NCI-H1930 (cell line): Measurements from ENCODE around the gene OCSTAMP.

Source experiments
- DNase-seq, 2 experiments: peaks; one replicate each; lab custom pipeline; 2025; lab: John Stamatoyannopoulos, UW

OCSTAMP gene, protein sequence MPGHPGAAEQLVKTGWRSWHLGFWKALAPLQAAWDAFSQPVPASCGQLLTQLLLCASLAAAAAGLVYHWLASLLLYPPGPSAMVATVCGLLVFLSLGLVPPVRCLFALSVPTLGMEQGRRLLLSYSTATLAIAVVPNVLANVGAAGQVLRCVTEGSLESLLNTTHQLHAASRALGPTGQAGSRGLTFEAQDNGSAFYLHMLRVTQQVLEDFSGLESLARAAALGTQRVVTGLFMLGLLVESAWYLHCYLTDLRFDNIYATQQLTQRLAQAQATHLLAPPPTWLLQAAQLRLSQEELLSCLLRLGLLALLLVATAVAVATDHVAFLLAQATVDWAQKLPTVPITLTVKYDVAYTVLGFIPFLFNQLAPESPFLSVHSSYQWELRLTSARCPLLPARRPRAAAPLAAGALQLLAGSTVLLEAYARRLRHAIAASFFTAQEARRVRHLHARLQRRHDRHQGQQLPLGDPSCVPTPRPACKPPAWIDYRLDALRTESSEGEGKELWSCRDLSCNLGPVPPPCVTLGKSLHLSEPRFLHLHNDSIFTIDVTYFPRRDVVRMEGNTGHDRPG

DNA sequence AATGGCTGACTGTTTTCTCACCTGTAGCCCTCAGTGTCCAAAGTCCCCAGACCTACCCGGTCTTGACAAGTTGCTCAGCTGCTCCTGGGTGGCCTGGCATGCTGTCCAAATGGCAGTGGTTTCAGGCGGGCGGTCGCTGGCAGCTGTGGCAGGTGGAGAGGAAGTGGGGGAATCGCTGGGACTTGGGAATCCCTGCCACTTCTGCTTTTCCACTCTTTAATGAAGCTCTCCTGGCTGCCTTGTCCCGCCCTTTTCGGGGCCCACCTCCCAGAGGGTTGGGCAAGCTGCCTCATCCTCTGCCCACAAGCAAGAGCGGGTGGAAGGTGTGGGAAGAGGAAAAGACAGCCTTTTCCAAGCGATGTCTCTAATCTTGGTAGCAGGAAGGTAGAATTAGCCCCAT lies at the start of gene OCSTAMP:
TSS of gene OCSTAMP (minus strand) at position 194 of the 400 bp plus-strand sequence. CDS start at position 100, 94 bp downstream.
- no peak for DNase-seq

GRCh38 chr20:46599227-46599987 lies 49.0 kb upstream of the OCSTAMP start:
- DNase-seq: no peak

DNA sequence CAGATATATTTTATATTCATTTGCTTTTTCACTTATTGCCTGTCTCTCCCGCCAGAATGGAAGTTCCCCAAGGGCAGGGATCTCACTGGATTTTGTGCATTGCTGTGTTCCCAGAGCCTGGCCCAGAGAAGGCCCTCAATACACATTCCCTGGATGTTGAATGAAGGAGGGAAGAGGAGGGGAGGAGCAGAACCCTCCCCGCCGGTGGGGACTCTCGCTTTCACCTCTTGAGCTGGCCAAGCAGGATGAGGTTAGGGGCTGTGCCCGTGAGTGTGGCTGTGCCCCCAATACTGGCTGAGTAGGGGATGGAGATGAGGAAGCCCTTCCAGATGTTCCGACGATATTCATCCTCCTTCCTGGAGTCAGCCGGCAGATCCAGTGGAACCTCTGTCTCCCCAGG lies 45.5 kb upstream of the OCSTAMP start:
- DNase-seq: no peak

DNA sequence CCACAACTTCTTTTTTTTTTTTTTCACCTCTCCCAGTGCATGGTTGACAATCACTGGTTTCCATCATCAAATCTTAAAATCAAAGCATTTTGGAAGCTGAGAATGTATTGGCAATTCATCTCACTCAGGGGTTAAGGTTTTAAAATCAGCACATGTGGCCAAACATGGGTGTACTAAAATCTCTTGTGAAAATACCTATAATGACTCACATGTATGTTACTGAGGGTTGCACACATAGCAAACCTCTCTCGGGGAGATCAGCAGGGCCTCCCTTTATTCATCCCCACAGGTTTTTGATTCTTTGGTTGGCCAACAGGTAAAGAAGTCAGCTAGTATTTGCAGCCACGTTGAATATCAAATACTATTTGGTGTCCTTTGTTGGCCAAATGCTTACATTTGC lies 44.3 kb upstream of the OCSTAMP start:
- no peak for DNase-seq

GRCh38 chr20:46592580-46593362 lies 42.3 kb upstream of the OCSTAMP start:
- DNase-seq: no peak

DNA sequence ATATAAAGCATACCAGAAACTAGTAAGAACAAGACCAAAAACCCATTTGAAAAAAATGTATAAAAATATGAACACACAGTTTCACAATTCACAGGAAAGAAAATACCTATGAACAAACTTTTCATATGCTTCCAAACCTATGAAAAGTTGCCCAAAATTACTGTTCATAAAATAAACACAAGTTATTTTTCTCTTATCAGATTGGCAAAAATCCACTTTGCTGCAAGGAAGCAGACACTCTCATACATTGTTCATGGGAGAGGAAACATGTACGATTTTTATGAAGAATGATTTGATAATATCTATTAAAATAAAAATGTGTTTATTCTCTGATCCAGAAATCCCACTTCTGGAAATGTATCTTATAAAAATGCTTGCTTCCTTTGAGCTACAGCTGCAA lies 40.0 kb upstream of the OCSTAMP start:
- DNase-seq: no peak

- no peak for DNase-seq
Measured at GRCh38 chr20:46588532-46589511, 38.4 kb upstream of the OCSTAMP start.

GRCh38 chr20:46587986-46588385 lies 37.5 kb upstream of the OCSTAMP start:
- DNase-seq: no peak

GRCh38 chr20:46586724-46587123 lies 36.3 kb upstream of the OCSTAMP start:
- DNase-seq: no peak

GRCh38 chr20:46584508-46584907 lies 34.1 kb upstream of the OCSTAMP start:
- no peak for DNase-seq

DNA sequence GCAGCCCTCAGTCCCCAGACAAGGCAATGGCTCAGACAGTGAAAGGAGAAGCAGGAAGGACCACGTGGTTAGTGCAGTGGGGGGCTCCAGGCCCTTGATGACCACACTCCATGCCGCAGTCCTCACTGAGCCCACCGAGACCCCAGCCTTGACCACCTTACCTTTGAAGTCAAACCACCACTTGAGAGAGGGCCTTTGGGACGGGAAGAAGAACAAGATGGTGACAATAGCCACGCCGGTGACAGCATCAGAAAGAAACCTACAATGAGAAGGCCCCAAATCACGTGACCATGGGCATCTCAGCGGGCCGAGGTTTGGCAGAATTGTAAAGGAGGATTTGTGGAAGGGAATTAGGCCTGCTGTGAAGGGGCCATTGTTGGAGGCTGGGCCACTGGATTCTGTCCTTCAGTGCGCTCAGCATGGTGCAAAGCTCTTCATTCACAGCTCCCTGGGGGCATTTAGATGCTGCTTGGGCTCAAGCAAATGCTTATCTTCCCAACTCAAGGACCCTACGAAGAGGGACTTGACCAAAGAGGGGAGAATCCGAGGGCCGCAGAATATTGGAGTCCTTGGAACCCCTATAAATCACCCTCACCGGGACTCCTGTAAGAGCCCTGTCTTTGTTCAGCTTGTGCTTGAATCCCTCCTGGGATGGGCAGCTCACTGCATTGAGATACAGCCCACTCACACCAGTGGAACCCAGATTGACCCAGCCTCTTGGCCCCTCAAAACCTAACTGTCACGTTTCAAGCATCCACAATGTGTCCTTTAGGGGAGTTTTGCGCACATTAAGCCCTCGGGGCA lies 33.2 kb upstream of the OCSTAMP start:
- no peak for DNase-seq

DNA sequence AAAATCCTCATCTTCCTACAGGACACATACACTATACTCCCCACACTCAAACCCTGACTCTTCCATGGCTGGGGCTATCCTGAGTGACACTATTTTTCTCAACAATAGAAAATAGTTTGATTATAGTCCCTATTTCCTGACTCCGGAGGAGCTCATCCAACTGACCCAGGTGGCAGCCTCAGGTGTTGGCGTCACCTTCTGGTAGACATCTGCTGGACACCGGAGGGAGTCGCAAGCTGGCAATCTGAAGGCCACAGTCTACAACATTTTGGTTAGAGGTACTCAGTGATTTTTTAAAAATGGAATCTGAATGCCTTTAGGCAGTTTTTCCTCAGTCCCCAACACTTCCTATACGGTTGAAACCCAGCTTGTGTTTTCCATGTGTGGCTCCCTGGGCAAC lies 32.2 kb upstream of the OCSTAMP start:
- DNase-seq: no peak

DNA sequence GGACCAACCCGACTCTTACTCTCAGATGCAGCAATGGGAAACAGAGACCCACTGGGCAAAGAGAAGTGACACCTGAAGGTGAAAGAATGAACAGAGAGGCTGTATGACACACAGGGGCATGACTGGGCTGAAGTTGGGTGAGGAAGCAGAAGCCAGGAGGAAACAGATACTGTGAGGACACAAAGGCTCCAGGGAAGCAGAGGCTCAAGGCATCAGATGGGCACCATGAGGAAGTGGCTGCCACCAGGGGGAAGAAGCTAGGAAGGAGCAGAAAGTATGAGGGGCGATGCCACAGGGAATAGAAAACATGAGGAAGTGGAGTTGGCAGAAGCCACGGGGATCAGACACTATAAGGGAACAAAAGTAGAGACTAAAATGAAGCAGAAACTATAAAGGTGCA lies 30.9 kb upstream of the OCSTAMP start:
- DNase-seq: no peak

DNA sequence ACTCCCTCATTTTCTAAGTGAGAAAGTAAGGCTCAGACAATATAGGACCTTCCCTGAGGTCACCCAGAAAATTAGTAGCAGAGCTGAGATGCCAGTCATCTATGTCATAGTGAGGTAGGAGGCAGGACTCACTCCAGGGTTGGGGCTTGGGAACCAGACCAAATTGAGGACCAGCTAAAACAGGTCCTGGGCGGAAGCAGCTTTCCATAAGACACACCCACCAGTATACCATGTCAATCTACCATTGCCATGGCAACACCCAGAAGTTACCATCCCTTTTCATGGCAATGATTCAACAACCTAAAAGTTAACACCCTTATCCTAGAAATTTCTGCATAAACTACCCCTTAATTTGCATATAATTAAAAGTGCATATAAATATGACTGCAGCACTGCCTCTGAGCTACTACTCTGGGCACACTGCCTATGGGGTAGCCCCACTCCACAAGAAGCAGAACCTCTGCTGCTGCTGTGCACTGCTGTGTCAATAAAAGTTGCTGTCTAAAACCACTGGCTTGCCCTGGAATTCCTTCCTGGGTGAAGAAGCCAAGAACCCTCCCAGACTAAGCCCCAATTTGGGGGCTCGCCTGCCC lies 30.3 kb upstream of the OCSTAMP start:
- DNase-seq: no peak

DNA sequence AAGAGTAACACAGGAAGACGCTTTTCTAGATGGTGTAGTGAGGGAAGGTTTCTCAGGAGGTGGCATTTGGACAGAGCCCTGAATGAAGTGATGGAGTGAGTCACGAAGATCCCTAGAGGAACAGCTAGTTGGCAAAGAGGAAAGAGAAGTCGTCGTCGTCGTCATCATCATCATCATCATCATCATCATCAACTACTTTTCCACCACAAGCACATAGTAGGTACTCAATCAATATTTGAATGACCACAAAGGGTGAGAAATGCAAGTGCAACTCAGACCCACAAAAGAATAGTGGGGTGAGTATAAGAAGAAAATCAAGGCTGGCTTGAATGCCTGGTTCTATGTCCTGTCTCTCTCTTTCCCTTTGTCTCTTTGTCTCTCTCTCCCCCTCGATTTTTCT lies 28.3 kb upstream of the OCSTAMP start:
- DNase-seq: no peak

GRCh38 chr20:46576774-46577395 lies 26.4 kb upstream of the OCSTAMP start:
- no peak for DNase-seq

- DNase-seq: no peak
Measured at GRCh38 chr20:46575937-46576461, 25.5 kb upstream of the OCSTAMP start.

DNA sequence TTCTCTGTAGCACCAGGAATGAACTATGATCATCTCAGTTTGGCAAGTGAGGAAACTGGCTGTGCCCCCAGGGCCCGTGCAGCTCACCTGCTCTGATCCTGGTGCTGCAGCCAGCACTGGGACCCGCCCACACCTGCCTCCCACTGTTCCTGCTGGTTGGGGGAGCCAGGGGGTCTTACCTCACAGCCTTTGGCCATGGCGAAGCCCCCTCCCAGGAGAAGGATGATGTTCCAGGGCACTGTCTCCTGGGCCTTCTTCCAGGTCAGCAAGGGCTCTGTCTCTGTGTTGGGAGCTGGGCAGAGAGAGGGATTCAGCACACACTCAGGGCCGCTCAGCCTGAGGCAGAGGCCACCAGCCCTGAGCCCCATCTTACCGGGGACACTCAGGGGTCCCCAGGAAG lies 24.9 kb upstream of the OCSTAMP start:
- DNase-seq: no peak
